NCI-H1417 (cell line): Measurements from ENCODE around the gene FASTKD1.

Experiments
- DNase-seq, 3 experiments: peaks; one replicate each; lab custom pipeline; 2025; lab: John Stamatoyannopoulos, UW

FASTKD1 gene

GRCh38 chr2:169507698-169508097 is 66.0 kb downstream of the FASTKD1 start:
- DNase-seq = peak in 2 of 3 experiments; percentile 4 to 6

- no peak for DNase-seq
Observed at GRCh38 chr2:169504651-169505050, 69.0 kb downstream of the FASTKD1 start.

- DNase-seq = no peak
Observed at GRCh38 chr2:169495310-169495928, 78.2 kb downstream of the FASTKD1 start.

- DNase-seq = no peak
Observed at GRCh38 chr2:169493360-169493759, 80.3 kb downstream of the FASTKD1 start.

- DNase-seq = no peak
Observed at GRCh38 chr2:169491378-169491777, 82.3 kb downstream of the FASTKD1 start.

- no peak for DNase-seq
Observed at GRCh38 chr2:169490834-169491233, 82.8 kb downstream of the FASTKD1 start.

- DNase-seq = no peak
Observed at GRCh38 chr2:169486487-169486886, 87.2 kb downstream of the FASTKD1 start.

- no peak for DNase-seq
Observed at GRCh38 chr2:169485650-169486138, 88.0 kb downstream of the FASTKD1 start.

- no peak for DNase-seq
Observed at GRCh38 chr2:169480079-169480465, 93.6 kb downstream of the FASTKD1 start.
